Measurements from ENCODE around the gene RALGPS2.
A peak's percentile ranks its signal among the peaks of the same experiment; 100 is the strongest.
"Not testable (repeated sequence)": the region's sequence is repeated elsewhere in the genome, so short reads cannot be mapped to it uniquely, and the experiment has no call there.

RALGPS2 gene

GRCh38 chr1:178847919-178848318 is 122.9 kb downstream of the RALGPS2 start:
- DNase-seq, result not testable (repeated sequence)

GRCh38 chr1:178849918-178850317 is 124.9 kb downstream of the RALGPS2 start:
- intact Hi-C loops (cut with DNase I), result no loop called here

More at GRCh38 chr1:178847919-178848318, 122.9 kb downstream of the RALGPS2 start:
- intact Hi-C loops (cut with DNase I), result not testable (repeated sequence)

GRCh38 chr1:178857126-178857525 is 132.1 kb downstream of the RALGPS2 start:
- no peak for DNase-seq
- intact Hi-C loops (cut with DNase I), result no loop called here

More at GRCh38 chr1:178849918-178850317, 124.9 kb downstream of the RALGPS2 start:
- DNase-seq, result no peak

- no peak for DNase-seq
- intact Hi-C loops (cut with DNase I), result no loop called here
Measured at GRCh38 chr1:178862416-178862815, 137.4 kb downstream of the RALGPS2 start.

GRCh38 chr1:178862864-178863263 is 137.8 kb downstream of the RALGPS2 start:
- intact Hi-C loops (cut with DNase I), result no loop called here
- no peak for DNase-seq

- intact Hi-C loops (cut with DNase I), result no loop called here
- no peak for DNase-seq
Measured at GRCh38 chr1:178864326-178864725, 139.3 kb downstream of the RALGPS2 start.

GRCh38 chr1:178867670-178868069 is 142.6 kb downstream of the RALGPS2 start:
- intact Hi-C loops (cut with DNase I), result no loop called here
- no peak for DNase-seq

GRCh38 chr1:178868706-178869105 is 143.7 kb downstream of the RALGPS2 start:
- intact Hi-C loops (cut with DNase I), result no loop called here

GRCh38 chr1:178869119-178869697 is 144.2 kb downstream of the RALGPS2 start:
- DNase-seq, result no peak
- intact Hi-C loops (cut with DNase I), result no loop called here

More at GRCh38 chr1:178868706-178869105, 143.7 kb downstream of the RALGPS2 start:
- DNase-seq, result no peak

- no peak for DNase-seq
- intact Hi-C loops (cut with DNase I), result no loop called here
Measured at GRCh38 chr1:178870221-178870620, 145.2 kb downstream of the RALGPS2 start.

GRCh38 chr1:178870944-178871343 is 145.9 kb downstream of the RALGPS2 start, which contains the start of gene ANGPTL1:
Gene ANGPTL1 (minus strand): TSS chr1:178871077. CDS start chr1:178865776, 5,301 bp downstream.
- no peak for DNase-seq
- intact Hi-C loops (cut with DNase I), result no loop called here

- intact Hi-C loops (cut with DNase I), result no loop called here
Measured at GRCh38 chr1:178871551-178872320, 146.7 kb downstream of the RALGPS2 start.

GRCh38 chr1:178874966-178875365 is 149.9 kb downstream of the RALGPS2 start:
- no peak for DNase-seq
- intact Hi-C loops (cut with DNase I), result no loop called here

More at GRCh38 chr1:178871551-178872320, 146.7 kb downstream of the RALGPS2 start:
- DNase-seq, result no peak

GRCh38 chr1:178875936-178876335 is 150.9 kb downstream of the RALGPS2 start:
- intact Hi-C loops (cut with DNase I), result no loop called here

GRCh38 chr1:178877896-178878295 is 152.9 kb downstream of the RALGPS2 start:
- intact Hi-C loops (cut with DNase I), result no loop called here

More at GRCh38 chr1:178875936-178876335, 150.9 kb downstream of the RALGPS2 start:
- DNase-seq, result no peak

GRCh38 chr1:178881950-178882349 is 156.9 kb downstream of the RALGPS2 start:
- no peak for DNase-seq
- intact Hi-C loops (cut with DNase I), result no loop called here

More at GRCh38 chr1:178877896-178878295, 152.9 kb downstream of the RALGPS2 start:
- no peak for DNase-seq

- peak in 1 of 10 donors; percentile 76 for DNase-seq
- intact Hi-C loops (cut with DNase I), result no loop called here
Measured at GRCh38 chr1:178885869-178886268, 160.8 kb downstream of the RALGPS2 start.

- intact Hi-C loops (cut with DNase I), result no loop called here
Measured at GRCh38 chr1:178886551-178886950, 161.5 kb downstream of the RALGPS2 start.

GRCh38 chr1:178895928-178896327 is 170.9 kb downstream of the RALGPS2 start:
- DNase-seq, result no peak
- intact Hi-C loops (cut with DNase I), result no loop called here

More at GRCh38 chr1:178886551-178886950, 161.5 kb downstream of the RALGPS2 start:
- no peak for DNase-seq

GRCh38 chr1:178898401-178898800 is 173.4 kb downstream of the RALGPS2 start:
- intact Hi-C loops (cut with DNase I), result no loop called here
- no peak for DNase-seq

GRCh38 chr1:178899402-178899801 is 174.4 kb downstream of the RALGPS2 start:
- DNase-seq, result no peak
- intact Hi-C loops (cut with DNase I), result no loop called here
